K562 (cell line): ENCODE results near the gene PHC3. TPM values are rescaled to one million over a fixed set of nuclear protein-coding genes. Genes with fewer than 3 reads are reported as not detected.

Experiments used
- CSDE1 ChIP-seq, 2 experiments: fragments of 450-650 bp; IDR thresholded peaks; 2 replicates each; pipeline ENCODE4 v1.6.1; 2016; ENCODE audit warnings: mild to moderate bottlenecking in 1 of 2
- CTCFL ChIP-seq: IDR thresholded peaks from 2 replicates; pipeline ENCODE4 v1.6.1; 2011; ENCODE audit warnings: borderline replicate concordance, low read depth, mild to moderate bottlenecking, moderate library complexity, low read length; ENCODE audit not compliant: insufficient read depth, poor library complexity, severe bottlenecking
- DIDO1 ChIP-seq: fragments of 450-650 bp; IDR thresholded peaks from 2 replicates; pipeline ENCODE4 v1.6.1; 2016; ENCODE audit warnings: low read depth, missing biosample characterization, missing genetic modification characterization
- EGR1 ChIP-seq: fragments of 450-650 bp; conservative IDR thresholded peaks from 2 replicates; pipeline ENCODE4 v1.6.1; 2017; ENCODE audit warnings: mild to moderate bottlenecking
- FIP1L1 ChIP-seq: fragments of 200-400 bp; formaldehyde crosslinking; IDR thresholded peaks from 2 replicates; pipeline ENCODE4 v1.6.1; 2018; ENCODE audit warnings: mild to moderate bottlenecking, low read depth, low read length; ENCODE audit not compliant: poor library complexity, severe bottlenecking
- FOXJ2 ChIP-seq: fragments of 200-800 bp; sonication (Bioruptor generic); IDR thresholded peaks from 2 replicates; pipeline ENCODE4 v1.6.1; 2016; ENCODE audit warnings: missing genetic modification characterization, missing compliant biosample characterization
- FOXK2 ChIP-seq, 2 experiments: fragments of 450-650 bp; IDR thresholded peaks in 1 of 2; conservative IDR thresholded peaks in 1 of 2; 2 replicates each; pipeline ENCODE4 v1.6.1; 2016; ENCODE audit warnings: low read depth in 2 of 2, mild to moderate bottlenecking in 1 of 2
- HNRNPK ChIP-seq: fragments of 200-400 bp; formaldehyde crosslinking; IDR thresholded peaks from one replicate; pipeline ENCODE4 v1.6.1; 2018; ENCODE audit warnings: mild to moderate bottlenecking, low read depth, low read length; ENCODE audit not compliant: poor library complexity, severe bottlenecking
- KLF16 ChIP-seq: IDR thresholded peaks from 2 replicates; pipeline ENCODE4 v1.6.1; 2016; ENCODE audit warnings: antibody characterized with exemption
- L3MBTL2 ChIP-seq: fragments of 450-650 bp; IDR thresholded peaks from 2 replicates; pipeline ENCODE4 v1.6.1; 2016; ENCODE audit warnings: mild to moderate bottlenecking, moderate library complexity
- MNT ChIP-seq, 2 experiments: fragments of 450-650 bp; conservative IDR thresholded peaks; 2 replicates each; pipeline ENCODE4 v1.6.1; 2017; ENCODE audit warnings: mild to moderate bottlenecking in 2 of 2, moderate library complexity in 2 of 2
- NFXL1 ChIP-seq: fragments of 450-650 bp; formaldehyde crosslinking; IDR thresholded peaks from 2 replicates; pipeline ENCODE4 v1.4.0; 2021; ENCODE audit warnings: mild to moderate bottlenecking
- SAFB2 ChIP-seq: fragments of 200-400 bp; formaldehyde crosslinking; IDR thresholded peaks from 2 replicates; pipeline ENCODE4 v1.6.1; 2018; ENCODE audit warnings: borderline replicate concordance, low read length, low read depth, moderate library complexity; ENCODE audit not compliant: severe bottlenecking
- SNIP1 ChIP-seq: fragments of 450-650 bp; IDR thresholded peaks from 2 replicates; pipeline ENCODE4 v1.7.1; 2017; ENCODE audit warnings: low read depth, mild to moderate bottlenecking
- SREBF1 ChIP-seq: fragments of 150-350 bp; IDR thresholded peaks from 2 replicates; pipeline ENCODE4 v1.6.1; 2014; ENCODE audit warnings: antibody characterized with exemption, low read depth, low read length, borderline replicate concordance
- TAF9B ChIP-seq: fragments of 450-650 bp; IDR thresholded peaks from 2 replicates; pipeline ENCODE4 v1.6.1; 2018; ENCODE audit warnings: mild to moderate bottlenecking; ENCODE audit not compliant: partially characterized antibody
- TCF7 ChIP-seq: sonication (generic); IDR thresholded peaks from 2 replicates; pipeline ENCODE4 v1.6.1; 2016; ENCODE audit warnings: antibody characterized with exemption, borderline replicate concordance
- ZBTB1 ChIP-seq: sonication (generic); formaldehyde crosslinking; IDR thresholded peaks from 2 replicates; pipeline ENCODE4 v1.8.1; 2023; ENCODE audit warnings: missing genetic modification reagents, low read depth, mild to moderate bottlenecking, borderline replicate concordance
- ZNF146 ChIP-seq: IDR thresholded peaks from one replicate; pipeline ENCODE4 v1.6.1; 2018; ENCODE audit warnings: missing compliant biosample characterization; ENCODE audit not compliant: unreplicated experiment
- polyA plus RNA-seq, 8 experiments: library from polyadenylated mRNA; depleted of rRNA in 4 of 8; stranded (reverse) in 5 of 8; unstranded in 3 of 8; fragments of >200 nt; fragmentation: Nextera tagmentation in 2 of 8; fragmentation: Illumina TruSeq in 1 of 8; extraction: Ambion mirVana in 2 of 8; extraction: Trizol in 1 of 8; gene quantifications; 2 replicates each; pipeline versions ENCODE4 v1.2.1 to v1.2.3, GENCODE V29; 2011 to 2014; ENCODE audit warnings: inconsistent platforms in 1 of 8, missing spikeins in 1 of 8
- total RNA-seq, 7 experiments: library from RNA; depleted of rRNA in 6 of 7; stranded (reverse); fragments of >200 nt in 6 of 7; fragmentation: Illumina TruSeq in 2 of 7; extraction: Trizol in 2 of 7; gene quantifications; 2 replicates each; pipeline versions ENCODE4 v1.2.1 to v1.2.3, GENCODE V29; 2011 to 2021; ENCODE audit warnings: low replicate concordance in 1 of 7
- TF ChIP-seq, protein P1 (sequence below): sonication (generic); formaldehyde crosslinking; IDR thresholded peaks from 2 replicates; pipeline ENCODE4 v1.8.0; 2023; ENCODE audit warnings: mild to moderate bottlenecking, missing genetic modification reagents
- TF ChIP-seq, protein P2 (sequence below): fragments of 450-650 bp; formaldehyde crosslinking; IDR thresholded peaks from 2 replicates; pipeline ENCODE4 v1.4.0; 2020; ENCODE audit warnings: mild to moderate bottlenecking, moderate library complexity

PHC3 gene
- total and polyA plus RNA-seq, 9 of the 15 experiments (the other 6 are each of a cell fraction or from before 2014, with no cell fraction given), result 3.1 to 21.6 (median 10.5) TPM

DNA sequence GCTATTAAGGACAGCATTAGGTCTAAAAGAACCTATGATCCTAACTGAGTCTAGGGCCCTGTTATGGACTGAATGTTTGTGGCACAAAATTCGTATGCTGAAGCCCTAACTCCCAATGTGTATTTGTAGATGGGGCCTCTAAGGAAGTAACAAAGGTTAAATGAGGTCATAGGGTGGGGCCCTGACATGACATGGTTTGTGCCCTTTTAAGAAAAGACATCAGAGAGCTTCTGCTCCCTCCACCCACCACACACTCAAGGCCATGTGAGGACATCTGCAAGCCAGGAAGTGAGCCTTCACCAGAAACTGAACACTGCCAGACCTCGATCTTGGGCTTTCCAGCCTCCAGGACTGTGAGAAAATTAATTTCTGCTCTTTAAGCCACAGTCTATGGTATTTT lies 49.2 kb downstream of the PHC3 start (continued):
- TF ChIP-seq, protein P1, sequence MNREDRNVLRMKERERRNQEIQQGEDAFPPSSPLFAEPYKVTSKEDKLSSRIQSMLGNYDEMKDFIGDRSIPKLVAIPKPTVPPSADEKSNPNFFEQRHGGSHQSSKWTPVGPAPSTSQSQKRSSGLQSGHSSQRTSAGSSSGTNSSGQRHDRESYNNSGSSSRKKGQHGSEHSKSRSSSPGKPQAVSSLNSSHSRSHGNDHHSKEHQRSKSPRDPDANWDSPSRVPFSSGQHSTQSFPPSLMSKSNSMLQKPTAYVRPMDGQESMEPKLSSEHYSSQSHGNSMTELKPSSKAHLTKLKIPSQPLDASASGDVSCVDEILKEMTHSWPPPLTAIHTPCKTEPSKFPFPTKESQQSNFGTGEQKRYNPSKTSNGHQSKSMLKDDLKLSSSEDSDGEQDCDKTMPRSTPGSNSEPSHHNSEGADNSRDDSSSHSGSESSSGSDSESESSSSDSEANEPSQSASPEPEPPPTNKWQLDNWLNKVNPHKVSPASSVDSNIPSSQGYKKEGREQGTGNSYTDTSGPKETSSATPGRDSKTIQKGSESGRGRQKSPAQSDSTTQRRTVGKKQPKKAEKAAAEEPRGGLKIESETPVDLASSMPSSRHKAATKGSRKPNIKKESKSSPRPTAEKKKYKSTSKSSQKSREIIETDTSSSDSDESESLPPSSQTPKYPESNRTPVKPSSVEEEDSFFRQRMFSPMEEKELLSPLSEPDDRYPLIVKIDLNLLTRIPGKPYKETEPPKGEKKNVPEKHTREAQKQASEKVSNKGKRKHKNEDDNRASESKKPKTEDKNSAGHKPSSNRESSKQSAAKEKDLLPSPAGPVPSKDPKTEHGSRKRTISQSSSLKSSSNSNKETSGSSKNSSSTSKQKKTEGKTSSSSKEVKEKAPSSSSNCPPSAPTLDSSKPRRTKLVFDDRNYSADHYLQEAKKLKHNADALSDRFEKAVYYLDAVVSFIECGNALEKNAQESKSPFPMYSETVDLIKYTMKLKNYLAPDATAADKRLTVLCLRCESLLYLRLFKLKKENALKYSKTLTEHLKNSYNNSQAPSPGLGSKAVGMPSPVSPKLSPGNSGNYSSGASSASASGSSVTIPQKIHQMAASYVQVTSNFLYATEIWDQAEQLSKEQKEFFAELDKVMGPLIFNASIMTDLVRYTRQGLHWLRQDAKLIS (CRISPR knock-in tag), result no peak
- TF ChIP-seq FOXK2 (conservative IDR thresholded peaks at IDR 0.05 in 1 of 2, IDR thresholded peaks at IDR 0.05 in 1 of 2; ENCODE audit: low read depth in 2 of 2) (0 out of 4 replicates have a peak, but pooled peaks of 1 of the 2 experiments have one; percentile 40), MNT (conservative IDR thresholded peaks at IDR 0.05) (peak in 1 of 2 experiments; percentile 59; a peak in 2 of 4 replicates), ZNF146 (CRISPR knock-in tag) (no peak), TCF7 (no peak), EGR1 (peak; percentile 49), SNIP1 (peak; percentile 94), HNRNPK (no peak), CTCFL (no peak), CSDE1 (IDR thresholded peaks at IDR 0.05) (no peak), L3MBTL2 (peak; percentile 78), SREBF1 (no peak), FOXJ2 (tag) (no peak), DIDO1 (tag) (no peak), FIP1L1 (no peak), KLF16 (no peak), TAF9B (no peak), NFXL1 (CRISPR knock-in tag) (no peak), SAFB2 (no peak), ZBTB1 (CRISPR knock-in tag) (no peak)
- TF ChIP-seq, protein P2, sequence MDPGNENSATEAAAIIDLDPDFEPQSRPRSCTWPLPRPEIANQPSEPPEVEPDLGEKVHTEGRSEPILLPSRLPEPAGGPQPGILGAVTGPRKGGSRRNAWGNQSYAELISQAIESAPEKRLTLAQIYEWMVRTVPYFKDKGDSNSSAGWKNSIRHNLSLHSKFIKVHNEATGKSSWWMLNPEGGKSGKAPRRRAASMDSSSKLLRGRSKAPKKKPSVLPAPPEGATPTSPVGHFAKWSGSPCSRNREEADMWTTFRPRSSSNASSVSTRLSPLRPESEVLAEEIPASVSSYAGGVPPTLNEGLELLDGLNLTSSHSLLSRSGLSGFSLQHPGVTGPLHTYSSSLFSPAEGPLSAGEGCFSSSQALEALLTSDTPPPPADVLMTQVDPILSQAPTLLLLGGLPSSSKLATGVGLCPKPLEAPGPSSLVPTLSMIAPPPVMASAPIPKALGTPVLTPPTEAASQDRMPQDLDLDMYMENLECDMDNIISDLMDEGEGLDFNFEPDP, result no peak
